ENCODE measurements around the gene LRRC59. TPM values are rescaled to one million over a fixed set of nuclear protein-coding genes. Genes with fewer than 3 reads are reported as not detected.
"Not testable (repeated sequence)": the region's sequence is repeated elsewhere in the genome, so short reads cannot be mapped to it uniquely, and the experiment has no call there.

The LRRC59 gene
- total and polyA plus RNA-seq, 2 of the 4 experiments (the other 2 are of a cell fraction): 139 to 233 TPM

- H3K4ac ChIP-seq (ENCODE audit: low read depth, low read length); CTCF ChIA-PET; H3K79me1 ChIP-seq (ENCODE audit: low read depth in 1 of 2, low read length in 2 of 2); H2BK5ac ChIP-seq (ENCODE audit: low read depth, low read length, poor library complexity, severe bottlenecking); H3K14ac ChIP-seq (replicated peaks; ENCODE audit: low read depth, low read length); BruUV-seq (replicated peaks); H3K27me3 ChIP-seq (ENCODE audit: control insufficient read depth, insufficient read depth, low read length); DNase-seq; H2AK5ac ChIP-seq (ENCODE audit: low read depth, low read length); H4K5ac ChIP-seq (ENCODE audit: low read depth, low read length); H3K9me1 ChIP-seq (ENCODE audit: insufficient read depth, low read length); H3K23ac ChIP-seq (ENCODE audit: low read depth, low read length); H3K56ac ChIP-seq (ENCODE audit: extremely low read depth, insufficient read depth, low read length); H3K4me2 ChIP-seq (ENCODE audit: low read depth, low read length); H2BK15ac ChIP-seq (ENCODE audit: low read depth, low read length); H3K18ac ChIP-seq (ENCODE audit: low read depth, low read length); intact Hi-C loops (cut with micrococcal nuclease); H3K4me3 ChIP-seq (ENCODE audit: insufficient read depth, low read depth, low read length); dilution Hi-C loops (cut with HindIII; ENCODE audit: low sequenced_read_pairs, unreplicated experiment); H3K9ac ChIP-seq (ENCODE audit: low read depth, low read length); H2AK9ac ChIP-seq (replicated peaks; ENCODE audit: low read depth, low read length, poor library complexity); H4K8ac ChIP-seq (ENCODE audit: low read depth in 2 of 2, low read length in 2 of 2); ATAC-seq (ENCODE audit: low read depth); POLR2A ChIA-PET (ENCODE audit: unreplicated experiment); H2BK120ac ChIP-seq (ENCODE audit: low read depth, low read length); in situ Hi-C loops (cut with MboI; ENCODE audit: low sequenced_read_pairs); H3K36me3 ChIP-seq (ENCODE audit: control insufficient read depth, insufficient read depth, low read length); H3K27ac ChIP-seq (ENCODE audit: insufficient read depth, low read length); H4K20me1 ChIP-seq (ENCODE audit: insufficient read depth, low read length); H4K91ac ChIP-seq (ENCODE audit: insufficient read depth, low read depth, low read length); H3K9me3 ChIP-seq (ENCODE audit: control insufficient read depth, insufficient read depth, low read length); H2BK20ac ChIP-seq (ENCODE audit: low read depth, low read length); H2AFZ ChIP-seq (replicated peaks; ENCODE audit: low read length, poor library complexity): not testable (repeated sequence)
- H3K4me1 ChIP-seq (ENCODE audit: control insufficient read depth, insufficient read depth, low read length): peaks cover 14% of the 10 kb centered on the region
- WGBS, 2 experiments (ENCODE audit: extremely low coverage in 2 of 2, insufficient read length in 1 of 2): no CpG with 5 or more reads among the region's 10 CpGs
These were observed 22.3 kb upstream of the LRRC59 start for GRCh38 chr17:50419577-50419976.
